ENCODE data around the gene MMP23B.

GRCh38 chr1:1628754-1629429 lies 3.1 kb upstream of the MMP23B start:
- TF ChIP-seq CTCF (IDR thresholded peaks at IDR 0.05), result no peak
- TF ChIP-seq POLR2A (IDR thresholded peaks at IDR 0.05), result no peak

Measured in sigmoid colon (tissue), 3 donors.